Measurements from ENCODE around the gene MEX3A. TPM values are rescaled to one million over a fixed set of nuclear protein-coding genes. Genes with fewer than 3 reads are reported as not detected.

The MEX3A gene
- total RNA-seq, 2 donors from 2014 or later: 0.15 to 0.47 TPM

DNA sequence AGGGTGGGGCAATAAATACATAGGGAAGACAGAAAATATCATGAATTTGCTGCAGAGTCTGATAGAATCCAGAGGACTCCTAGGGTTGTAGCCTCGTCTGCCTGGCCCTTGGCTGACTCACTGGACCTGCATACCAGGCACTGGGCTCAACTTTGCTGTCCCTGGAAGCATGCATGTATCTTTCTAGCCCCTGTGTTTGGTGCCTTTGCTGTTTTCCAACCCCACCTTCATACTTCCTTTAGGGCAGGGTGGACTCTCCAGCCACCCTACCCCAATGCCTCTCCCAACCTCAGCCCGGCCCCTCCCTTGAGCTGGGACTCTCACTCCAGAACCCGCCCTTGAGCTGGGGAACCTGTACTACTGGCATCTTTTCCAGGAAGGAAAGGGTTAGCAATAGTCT lies 20.1 kb downstream of the MEX3A start:
- H3K27me3 ChIP-seq: no peaks in the 10 kb centered on the region
- DNase-seq (ENCODE audit: low spot score): no peak
- TF ChIP-seq, protein P1, sequence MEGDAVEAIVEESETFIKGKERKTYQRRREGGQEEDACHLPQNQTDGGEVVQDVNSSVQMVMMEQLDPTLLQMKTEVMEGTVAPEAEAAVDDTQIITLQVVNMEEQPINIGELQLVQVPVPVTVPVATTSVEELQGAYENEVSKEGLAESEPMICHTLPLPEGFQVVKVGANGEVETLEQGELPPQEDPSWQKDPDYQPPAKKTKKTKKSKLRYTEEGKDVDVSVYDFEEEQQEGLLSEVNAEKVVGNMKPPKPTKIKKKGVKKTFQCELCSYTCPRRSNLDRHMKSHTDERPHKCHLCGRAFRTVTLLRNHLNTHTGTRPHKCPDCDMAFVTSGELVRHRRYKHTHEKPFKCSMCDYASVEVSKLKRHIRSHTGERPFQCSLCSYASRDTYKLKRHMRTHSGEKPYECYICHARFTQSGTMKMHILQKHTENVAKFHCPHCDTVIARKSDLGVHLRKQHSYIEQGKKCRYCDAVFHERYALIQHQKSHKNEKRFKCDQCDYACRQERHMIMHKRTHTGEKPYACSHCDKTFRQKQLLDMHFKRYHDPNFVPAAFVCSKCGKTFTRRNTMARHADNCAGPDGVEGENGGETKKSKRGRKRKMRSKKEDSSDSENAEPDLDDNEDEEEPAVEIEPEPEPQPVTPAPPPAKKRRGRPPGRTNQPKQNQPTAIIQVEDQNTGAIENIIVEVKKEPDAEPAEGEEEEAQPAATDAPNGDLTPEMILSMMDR (IDR thresholded peaks at IDR 0.05): no peak
- H3K36me3 ChIP-seq: no peaks in the 10 kb centered on the region
- H3K4me1 ChIP-seq: no peaks in the 10 kb centered on the region
- H3K9me3 ChIP-seq: no peaks in the 10 kb centered on the region
- H3K4me3 ChIP-seq: no peak overlapping the region
- H3K27ac ChIP-seq: no peak overlapping the region

DNA sequence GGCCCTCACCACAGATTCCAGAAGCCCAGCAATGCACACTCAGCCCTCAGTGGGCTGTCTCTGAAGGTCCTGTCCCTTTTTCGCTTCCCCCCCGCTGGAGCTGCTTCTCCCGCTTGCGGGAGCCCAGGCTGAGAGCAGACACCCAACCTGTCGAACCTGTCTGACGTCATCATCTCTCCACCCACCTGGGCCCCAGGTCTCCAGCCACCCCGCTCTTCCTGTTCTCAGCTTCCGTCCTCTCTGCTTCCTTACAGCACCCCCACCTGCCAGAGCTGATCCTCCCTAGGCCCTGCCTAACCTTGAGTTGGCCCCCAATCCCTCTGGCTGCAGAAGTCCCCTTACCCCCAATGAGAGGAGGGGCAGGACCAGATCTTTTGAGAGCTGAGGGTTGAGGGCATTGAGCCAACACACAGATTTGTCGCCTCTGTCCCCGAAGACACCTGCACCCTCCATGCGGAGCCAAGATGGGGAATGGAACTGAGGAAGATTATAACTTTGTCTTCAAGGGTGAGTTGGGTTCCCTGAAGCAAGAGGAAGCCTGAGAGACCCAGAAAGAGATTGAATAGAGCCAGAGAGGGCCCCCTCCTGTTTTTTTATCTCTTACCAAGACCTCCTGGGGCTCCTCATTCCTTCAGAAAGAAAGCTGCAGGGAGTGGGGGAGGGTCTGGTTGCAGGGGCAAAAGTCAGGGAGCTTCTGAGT lies 21.2 kb downstream of the MEX3A start, which contains the start of gene RAB25:
Gene RAB25 (plus strand): TSS at position 224 of the 700 bp plus-strand sequence. CDS start 241 bp downstream, at position 465.
- DNase-seq (ENCODE audit: low spot score): no peak

DNA sequence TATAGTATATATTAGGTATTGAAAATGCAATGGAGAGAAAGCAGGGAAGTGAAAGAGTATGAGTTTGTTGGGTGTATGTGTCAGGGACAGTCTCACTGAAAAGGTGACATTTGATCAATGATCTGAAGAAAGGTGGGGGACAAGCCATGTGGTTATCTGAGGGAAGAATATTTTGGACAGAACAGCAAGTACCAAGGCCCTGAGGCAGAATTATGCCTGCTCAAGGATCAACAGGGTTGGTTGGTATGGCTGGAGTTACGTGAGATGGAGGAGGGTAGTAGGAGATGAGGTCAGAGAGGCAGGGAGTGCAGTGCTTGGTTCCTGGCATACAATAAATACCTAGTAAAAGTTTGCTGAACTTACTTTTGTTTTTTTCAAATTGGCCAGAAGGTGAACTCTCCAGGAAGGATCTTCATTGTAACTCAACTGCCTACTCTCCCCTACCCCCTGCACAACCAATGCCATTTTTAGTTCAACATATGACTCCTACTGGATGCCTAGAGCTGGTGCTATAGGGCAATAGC lies 25.9 kb downstream of the MEX3A start:
- no peak overlapping the region for H3K4me3 ChIP-seq
- no peak for DNase-seq (ENCODE audit: low spot score)
- no peaks in the 10 kb centered on the region for H3K9me3 ChIP-seq
- TF ChIP-seq, protein P1 (IDR thresholded peaks at IDR 0.05): no peak
- peaks cover 0 to 23% of the 10 kb centered on the region in 2 donors for H3K4me1 ChIP-seq
- no peaks in the 10 kb centered on the region for H3K36me3 ChIP-seq
- H3K27me3 ChIP-seq: no peaks in the 10 kb centered on the region
- no peak overlapping the region for H3K27ac ChIP-seq

More for the DNA sequence above, 21.2 kb downstream of the MEX3A start, which contains the start of gene RAB25:
- Histone ChIP-seq H3K36me3 (no peaks in the 10 kb centered on the region), H3K27me3 (no peaks in the 10 kb centered on the region), H3K4me1 (peaks cover 0 to 2% of the 10 kb centered on the region in 2 donors), H3K27ac (no peak within 1 kb of the TSS), H3K9me3 (no peaks in the 10 kb centered on the region), H3K4me3 (no peak within 1 kb of the TSS)
- TF ChIP-seq, protein P1 (IDR thresholded peaks at IDR 0.05): no peak

DNA sequence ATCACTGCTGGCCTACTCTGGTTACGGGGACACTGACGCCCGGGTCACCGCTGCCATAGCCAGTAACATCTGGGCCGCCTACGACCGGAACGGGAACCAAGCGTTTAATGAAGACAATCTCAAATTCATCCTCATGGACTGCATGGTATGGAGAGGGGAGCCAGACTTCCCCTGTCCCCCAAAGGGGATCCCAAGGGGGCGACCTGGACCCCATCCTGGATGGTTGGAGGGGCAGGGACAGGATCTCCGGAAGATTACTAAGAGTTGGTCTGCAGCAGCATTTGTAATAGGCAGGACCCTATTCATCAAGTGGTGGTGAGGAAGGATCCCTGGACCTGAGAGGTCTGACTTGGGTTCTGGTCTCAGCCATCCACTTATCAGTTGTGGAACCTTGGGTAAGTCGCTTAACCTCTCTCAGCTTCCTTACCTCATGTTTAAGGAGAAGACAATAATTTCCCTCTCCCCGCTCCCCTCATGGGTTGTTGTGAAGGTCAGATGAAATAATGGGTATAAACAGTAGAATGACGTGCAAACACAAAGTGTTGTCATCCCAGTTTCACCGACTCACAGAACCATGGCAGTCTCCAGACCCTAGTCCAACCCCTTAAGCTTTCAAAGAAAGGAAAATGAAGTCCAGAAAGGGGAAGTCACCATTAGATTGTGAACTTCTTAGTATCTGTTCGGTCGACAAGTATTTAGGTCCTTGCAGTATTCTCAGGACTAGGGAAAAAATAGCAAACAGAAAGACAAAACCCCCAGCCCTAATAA lies 26.8 kb downstream of the MEX3A start:
- no peak for DNase-seq (ENCODE audit: low spot score)
- TF ChIP-seq, protein P1 (IDR thresholded peaks at IDR 0.05): no peak
- H3K4me1 ChIP-seq: peaks cover 0 to 31% of the 10 kb centered on the region in 2 donors
- peak overlapping the region; percentile 86 to 99 for H3K4me3 ChIP-seq
- H3K9me3 ChIP-seq: no peaks in the 10 kb centered on the region
- no peaks in the 10 kb centered on the region for H3K36me3 ChIP-seq
- peak overlapping the region; percentile 96 to 97 for H3K27ac ChIP-seq
- no peaks in the 10 kb centered on the region for H3K27me3 ChIP-seq

DNA sequence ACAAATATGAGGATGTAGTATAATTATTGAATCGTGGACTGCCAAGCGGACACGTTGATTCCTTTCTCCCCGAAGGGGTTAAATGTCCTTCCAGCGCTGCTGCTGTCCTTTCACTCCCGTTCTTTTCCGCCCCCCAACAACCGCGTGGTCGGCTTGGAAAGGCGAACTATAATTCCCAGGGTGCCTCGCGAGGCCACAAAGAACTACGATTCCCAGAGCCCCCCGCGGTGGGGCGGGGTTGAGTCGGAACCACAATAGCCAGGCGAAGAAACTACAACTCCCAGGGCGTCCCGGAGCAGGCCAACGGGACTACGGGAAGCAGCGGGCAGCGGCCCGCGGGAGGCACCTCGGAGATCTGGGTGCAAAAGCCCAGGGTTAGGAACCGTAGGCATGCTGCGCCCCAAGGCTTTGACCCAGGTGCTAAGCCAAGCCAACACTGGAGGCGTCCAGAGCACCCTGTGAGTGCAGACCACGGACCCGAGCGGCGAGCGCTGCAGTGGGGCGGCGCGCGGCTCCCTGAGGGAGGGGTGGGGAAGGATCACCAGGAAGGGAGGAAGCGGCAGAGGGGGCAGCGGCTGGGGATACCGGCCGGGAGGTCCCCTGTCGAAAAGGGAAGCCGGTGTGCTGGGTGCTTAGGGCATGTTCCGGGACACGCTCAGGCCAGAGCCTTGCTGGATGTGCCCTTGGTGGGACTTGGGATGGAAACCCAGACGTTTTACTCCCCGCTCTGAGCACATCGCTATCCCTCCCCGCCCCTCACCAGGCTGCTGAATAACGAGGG lies 27.6 kb downstream of the MEX3A start, which contains the start of gene LAMTOR2:
Gene LAMTOR2 (plus strand): TSS at position 283 of the 781 bp plus-strand sequence. CDS start 108 bp downstream, at position 391.
- TF ChIP-seq, protein P1 (IDR thresholded peaks at IDR 0.05): no peak
- H3K4me3 ChIP-seq: peak within 1 kb of the TSS; percentile 86 to 99
- H3K9me3 ChIP-seq: no peaks in the 10 kb centered on the region
- H3K4me1 ChIP-seq: peaks cover 0 to 39% of the 10 kb centered on the region in 2 donors
- no peaks in the 10 kb centered on the region for H3K27me3 ChIP-seq
- DNase-seq (ENCODE audit: low spot score): peak; percentile 98
- H3K36me3 ChIP-seq: peaks cover 3% of the 10 kb centered on the region
- H3K27ac ChIP-seq: peak within 1 kb of the TSS; percentile 96 to 97

Measured in right atrium auricular region (tissue), 2 donors.